SU-DHL-6 (cell line): ENCODE measurements around the gene SKP1.

Experiments used
- CTCF ChIP-seq: fragments of 200-600 bp; sonication (generic); IDR thresholded peaks from one replicate; pipeline ENCODE4 v1.5.1; 2017; ENCODE audit warnings: antibody characterized with exemption, mild to moderate bottlenecking, low read length, moderate library complexity; ENCODE audit not compliant: insufficient read depth, poor library complexity, severe bottlenecking
- EZH2phosphoT487 ChIP-seq: fragments of 200-600 bp; sonication (generic), shearing (Covaris generic); conservative IDR thresholded peaks from 2 replicates; pipeline ENCODE4 v1.6.1; 2018; ENCODE audit warnings: mild to moderate bottlenecking, antibody characterized with exemption, low read length, moderate library complexity, mixed read lengths

GRCh38 chr5:134141331-134142050, 35.3 kb downstream of the SKP1 start:
- TF ChIP-seq CTCF, result no peak
- TF ChIP-seq EZH2phosphoT487, result no peak
